H1 (cell line): ENCODE results near the gene ADRA2B. TPM values are rescaled to one million over a fixed set of nuclear protein-coding genes. Genes with fewer than 3 reads are reported as not detected.

ENCODE experiments used
- CTCF ChIA-PET: fragments of 300-600 bp; sonication (Branson Sonifier 250); formaldehyde crosslinking; loops from one replicate; lab custom pipeline; 2021; ENCODE audit not compliant: partially characterized antibody; lab: Charles Lee
- POLR2A ChIA-PET: fragments of 300-600 bp; sonication (Branson Sonifier 250); formaldehyde crosslinking; loops from one replicate; lab custom pipeline; 2021; ENCODE audit warnings: inconsistent platforms; ENCODE audit not compliant: partially characterized antibody; lab: Charles Lee
- DNase-seq, 2 experiments: peaks; one replicate each; pipeline versions ENCODE4 v3.0.0 to v3.0.0-alpha.2; 2010 to 2022; ENCODE audit warnings: low spot score in 2 of 2, low read depth in 1 of 2, mixed read lengths in 1 of 2
- FAIRE-seq: peaks from 2 replicates; lab custom pipeline; 2011; peaks lifted over from hg19 to GRCh38; lab: Jason Lieb, UNC
- H2AFZ ChIP-seq: 2 replicates; pipeline ENCODE4 v1.8.1; 2012; ENCODE audit warnings: low read length, inconsistent platforms
- H2AK5ac ChIP-seq: 2 replicates; pipeline ENCODE4 v1.6.1; 2013; ENCODE audit warnings: low read depth, low read length
- H2BK120ac ChIP-seq: replicated peaks from 2 replicates; pipeline ENCODE3; 2013; ENCODE audit warnings: low read depth, low read length, inconsistent platforms
- H2BK12ac ChIP-seq: 2 replicates; pipeline ENCODE4 v1.6.1; 2013; ENCODE audit warnings: low read depth, low read length
- H2BK15ac ChIP-seq: 2 replicates; pipeline ENCODE4 v1.6.1; 2013; ENCODE audit warnings: low read length
- H2BK20ac ChIP-seq: 2 replicates; pipeline ENCODE4 v1.6.1; 2013; ENCODE audit warnings: low read length
- H2BK5ac ChIP-seq: 2 replicates; pipeline ENCODE4 v1.6.1; 2013; ENCODE audit warnings: low read depth, low read length
- H3K14ac ChIP-seq: 2 replicates; pipeline ENCODE4 v1.6.1; 2013; ENCODE audit warnings: inconsistent platforms; ENCODE audit not compliant: insufficient read length
- H3K18ac ChIP-seq: 2 replicates; pipeline ENCODE4 v1.6.1; 2013; ENCODE audit warnings: low read length; ENCODE audit errors: extremely low read depth
- H3K23ac ChIP-seq: 2 replicates; pipeline ENCODE4 v1.6.1; 2013; ENCODE audit warnings: inconsistent platforms; ENCODE audit not compliant: insufficient read length
- H3K23me2 ChIP-seq: 2 replicates; pipeline ENCODE4 v1.6.1; 2013; ENCODE audit warnings: low read depth, low read length
- H3K27ac ChIP-seq: 2 replicates; pipeline ENCODE4 v1.6.1; 2011; ENCODE audit warnings: low read depth, low read length, inconsistent platforms
- H3K27me3 ChIP-seq, 4 experiments: replicated peaks in 1 of 4; 1 replicate in 1 of 4; 2 replicates in 3 of 4; pipeline versions ENCODE4 v1.6.1 to v1.8.1; 2011 to 2013; ENCODE audit warnings: low read length in 3 of 4, mild to moderate bottlenecking in 3 of 4, inconsistent platforms in 2 of 4, mixed read lengths in 2 of 4, moderate library complexity in 1 of 4; ENCODE audit not compliant: control insufficient read depth in 3 of 4, insufficient read depth in 3 of 4; ENCODE audit errors: extremely low read depth in 1 of 4
- H3K36me3 ChIP-seq, 4 experiments: 2 replicates each; pipeline versions ENCODE4 v1.6.1 to v1.8.1; 2011 to 2013; ENCODE audit warnings: mild to moderate bottlenecking in 4 of 4, low read length in 3 of 4, moderate library complexity in 2 of 4, control low read depth in 1 of 4, inconsistent platforms in 1 of 4; ENCODE audit not compliant: insufficient read depth in 4 of 4, control insufficient read depth in 2 of 4
- H3K4ac ChIP-seq: replicated peaks from 2 replicates; pipeline ENCODE3; 2013; ENCODE audit warnings: low read length, low read depth, mixed read lengths, inconsistent platforms; ENCODE audit not compliant: insufficient read length
- H3K4me1 ChIP-seq, 4 experiments: replicated peaks in 1 of 4; 1 replicate in 1 of 4; 2 replicates in 3 of 4; pipeline versions ENCODE4 v1.6.1 to v1.8.1; 2011 to 2013; ENCODE audit warnings: low read length in 3 of 4, inconsistent platforms in 2 of 4, mixed read lengths in 1 of 4; ENCODE audit not compliant: insufficient read depth in 4 of 4, control insufficient read depth in 3 of 4
- H3K4me2 ChIP-seq, 2 experiments: 2 replicates each; pipeline versions ENCODE4 v1.6.1 to v1.8.1; 2011 to 2013; ENCODE audit warnings: low read depth in 2 of 2, low read length in 2 of 2, control low read depth in 1 of 2, inconsistent platforms in 1 of 2, mild to moderate bottlenecking in 1 of 2; ENCODE audit not compliant: insufficient read depth in 1 of 2
- H3K4me3 ChIP-seq, 4 experiments: fragments of 200-600, 300-600 bp in 1 of 4; sonication (generic), shearing (Covaris generic), sonication (Bioruptor Twin) in 1 of 4; 2 replicates each; pipeline versions ENCODE4 v1.5.1 to v1.8.1; 2011 to 2016; ENCODE audit warnings: low read length in 4 of 4, low read depth in 3 of 4, control low read depth in 2 of 4, inconsistent platforms in 2 of 4, mild to moderate bottlenecking in 2 of 4, mixed read lengths in 1 of 4, moderate library complexity in 1 of 4; ENCODE audit not compliant: insufficient read depth in 2 of 4; ENCODE audit errors: extremely low read depth in 1 of 4
- H3K56ac ChIP-seq: replicated peaks from 2 replicates; pipeline ENCODE3; 2013; ENCODE audit warnings: low read depth, mild to moderate bottlenecking, mixed read lengths, low read length, inconsistent platforms; ENCODE audit not compliant: insufficient read length
- H3K79me1 ChIP-seq: 2 replicates; pipeline ENCODE4 v1.6.1; 2013; ENCODE audit warnings: low read depth, low read length, control low read depth
- H3K79me2 ChIP-seq, 2 experiments: 2 replicates each; pipeline versions ENCODE4 v1.6.1 to v1.8.1; 2012 to 2013; ENCODE audit warnings: low read length in 2 of 2, mild to moderate bottlenecking in 2 of 2, inconsistent platforms in 1 of 2; ENCODE audit not compliant: insufficient read depth in 2 of 2, control insufficient read depth in 1 of 2
- H3K9ac ChIP-seq, 4 experiments: replicated peaks in 1 of 4; 1 replicate in 1 of 4; 2 replicates in 3 of 4; pipeline versions ENCODE4 v1.6.1 to v1.8.1; 2011 to 2013; ENCODE audit warnings: low read depth in 3 of 4, low read length in 3 of 4, control low read depth in 2 of 4, mild to moderate bottlenecking in 2 of 4, moderate library complexity in 2 of 4, inconsistent platforms in 1 of 4; ENCODE audit errors: extremely low read depth in 1 of 4
- H3K9me3 ChIP-seq, 2 experiments: 2 replicates each; pipeline versions ENCODE4 v1.6.1 to v1.8.1; 2012 to 2013; ENCODE audit warnings: mild to moderate bottlenecking in 2 of 2, moderate library complexity in 2 of 2, control low read depth in 1 of 2, inconsistent platforms in 1 of 2, low read depth in 1 of 2, low read length in 1 of 2, mixed read lengths in 1 of 2; ENCODE audit not compliant: insufficient read depth in 2 of 2
- H4K20me1 ChIP-seq, 2 experiments: replicated peaks in 1 of 2; 2 replicates each; pipeline versions ENCODE3 to v1.8.1; 2011 to 2013; ENCODE audit warnings: inconsistent platforms in 2 of 2, low read length in 2 of 2, mild to moderate bottlenecking in 1 of 2; ENCODE audit not compliant: insufficient read depth in 2 of 2, control insufficient read depth in 1 of 2
- H4K5ac ChIP-seq: 2 replicates; pipeline ENCODE4 v1.6.1; 2013; ENCODE audit warnings: low read length, low read depth, mixed read lengths, inconsistent platforms; ENCODE audit not compliant: insufficient read length
- H4K8ac ChIP-seq: 2 replicates; pipeline ENCODE4 v1.8.0; 2013; ENCODE audit warnings: mild to moderate bottlenecking, moderate library complexity, low read length, inconsistent platforms; ENCODE audit not compliant: insufficient read depth; ENCODE audit errors: extremely low read depth
- H4K91ac ChIP-seq: replicated peaks from 2 replicates; pipeline ENCODE3; 2013; ENCODE audit warnings: low read length, mixed read lengths, inconsistent platforms; ENCODE audit not compliant: insufficient read length
- BCL11A ChIP-seq, 2 experiments: IDR thresholded peaks; one replicate each; pipeline ENCODE4 v1.6.1; 2011; ENCODE audit warnings: low read depth in 2 of 2, low read length in 2 of 2, mild to moderate bottlenecking in 2 of 2
- CREB1 ChIP-seq: IDR thresholded peaks from 2 replicates; pipeline ENCODE4 v1.6.1; 2012; ENCODE audit warnings: inconsistent platforms
- GTF2F1 ChIP-seq: IDR thresholded peaks from 2 replicates; pipeline ENCODE4 v1.6.1; 2012; ENCODE audit warnings: low read depth, low read length, improper control_type of control experiment, borderline replicate concordance
- HDAC2 ChIP-seq, 2 experiments: fragments of 300-600 bp in 1 of 2; sonication (generic) in 1 of 2; IDR thresholded peaks; 2 replicates each; pipeline ENCODE4 v1.6.1; 2011 to 2012; ENCODE audit warnings: low read depth in 2 of 2, low read length in 2 of 2, mild to moderate bottlenecking in 2 of 2, moderate library complexity in 2 of 2, borderline replicate concordance in 1 of 2, inconsistent platforms in 1 of 2
- KDM4A ChIP-seq: IDR thresholded peaks from one replicate; pipeline ENCODE4 v1.7.1; 2012; ENCODE audit warnings: low read depth, mild to moderate bottlenecking, moderate library complexity, low read length, inconsistent platforms; ENCODE audit not compliant: severe bottlenecking
- KDM5A ChIP-seq: fragments of 200-600 bp; IDR thresholded peaks from 2 replicates; pipeline ENCODE4 v1.7.1; 2012; ENCODE audit warnings: mild to moderate bottlenecking, low read length, inconsistent platforms, mixed read lengths
- POLR2A ChIP-seq, 2 experiments: IDR thresholded peaks; 1 replicate in 1 of 2; 2 replicates in 1 of 2; pipeline ENCODE4 v1.6.1; 2011; ENCODE audit warnings: low read depth in 2 of 2, low read length in 2 of 2, mild to moderate bottlenecking in 2 of 2; ENCODE audit errors: control extremely low read depth in 1 of 2
- POU5F1 ChIP-seq: IDR thresholded peaks from 2 replicates; pipeline ENCODE4 v1.6.1; 2011; ENCODE audit warnings: low read depth, mild to moderate bottlenecking, low read length, moderate library complexity
- RFX5 ChIP-seq: IDR thresholded peaks from 2 replicates; pipeline ENCODE4 v1.6.1; 2011; ENCODE audit warnings: low read depth, low read length, improper control_type of control experiment, borderline replicate concordance
- RXRA ChIP-seq: IDR thresholded peaks from 2 replicates; pipeline ENCODE4 v1.6.1; 2011; ENCODE audit warnings: low read depth, mild to moderate bottlenecking, low read length, moderate library complexity; ENCODE audit not compliant: insufficient read depth
- SRF ChIP-seq: IDR thresholded peaks from 2 replicates; pipeline ENCODE4 v1.6.1; 2011; ENCODE audit warnings: mild to moderate bottlenecking, low read depth, low read length, moderate library complexity
- WGBS, 2 experiments: shearing (Covaris generic) in 1 of 2; methylation state at CpG; one replicate each; pipeline versions ENCODE4 v1.1.6 to v1.1.7; 2013 to 2015; ENCODE audit warnings: low lambda C conversion rate in 2 of 2, mixed read lengths in 2 of 2, inconsistent platforms in 1 of 2, low coverage in 1 of 2, missing lambda C conversion rate in 1 of 2; ENCODE audit not compliant: insufficient replicate concordance in 2 of 2, insufficient coverage in 1 of 2, insufficient read length in 1 of 2; ENCODE audit errors: extremely low coverage in 1 of 2, missing lambda C conversion rate in 1 of 2; 5-methylcytosine and 5-hydroxymethylcytosine counted together
- polyA plus RNA-seq, 7 experiments: library from polyadenylated mRNA; depleted of rRNA in 3 of 7; stranded (reverse) in 5 of 7; unstranded in 2 of 7; fragments of >200 nt in 5 of 7; fragments of 200-250 nt in 2 of 7; gene quantifications; 1 replicate in 5 of 7; 2 replicates in 1 of 7; 4 replicates in 1 of 7; pipeline versions ENCODE4 v1.2.1 to v1.2.3, GENCODE V29; 2011 to 2013; ENCODE audit warnings: missing spikeins in 2 of 7, mixed read lengths in 2 of 7
- total RNA-seq: library from RNA; stranded (reverse); fragmentation: NEBNext Ultra II Directional; extraction: Animal tissue kit (Norgen Biotek cat#: 25700); gene quantifications from 2 replicates; pipeline ENCODE4 v1.2.1, GENCODE V29; 2021

The ADRA2B gene
- total and polyA plus RNA-seq, 2 of the 8 experiments (the other 6 are each of a cell fraction or from before 2014, with no cell fraction given), result 5.8 to 6.5 TPM

DNA sequence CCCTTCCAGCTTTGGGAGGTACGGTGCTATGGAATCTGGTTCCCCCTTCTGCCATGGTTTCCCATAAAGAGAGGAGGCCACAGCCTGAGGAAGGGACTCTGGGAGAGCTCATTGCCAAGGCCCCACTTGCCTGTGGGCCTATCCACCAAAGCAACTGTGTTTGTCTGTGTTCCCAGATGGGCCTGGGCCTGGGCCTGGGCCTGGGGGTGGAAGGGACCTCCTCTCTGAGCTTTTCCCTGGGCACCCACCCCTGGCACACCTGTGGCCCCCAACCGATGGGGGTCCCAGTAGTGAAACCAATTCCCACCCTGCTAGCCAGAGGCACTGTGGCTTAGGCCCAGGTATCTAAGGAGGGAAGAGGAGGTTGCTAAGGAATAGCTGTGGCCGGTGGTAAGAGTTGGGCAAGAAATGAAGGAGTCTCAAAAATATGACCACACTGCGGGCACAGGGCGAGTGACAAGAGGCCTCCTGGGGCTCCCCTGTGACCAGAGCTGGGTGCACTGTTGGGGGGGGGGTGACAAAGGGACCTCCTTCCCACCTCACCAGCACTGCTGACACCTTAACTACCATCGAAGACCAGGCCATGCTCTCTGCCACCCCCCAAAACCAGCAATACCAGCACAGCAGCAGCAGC is 33.8 kb upstream of the ADRA2B start:
- no peak overlapping the region for H3K18ac ChIP-seq
- no peak for FAIRE-seq
- no peaks in the 10 kb centered on the region for H3K79me1 ChIP-seq
- no peak overlapping the region for H3K23ac ChIP-seq
- H3K4me3 ChIP-seq, result no peak overlapping the region
- peak overlapping the region; percentile 51 for H4K91ac ChIP-seq
- H4K5ac ChIP-seq, result no peak overlapping the region
- H3K79me2 ChIP-seq, result no peaks in the 10 kb centered on the region
- no peak overlapping the region for H3K4ac ChIP-seq
- no peaks in the 10 kb centered on the region for H4K20me1 ChIP-seq
- DNase-seq, result no peak
- H3K14ac ChIP-seq, result no peak overlapping the region
- TF ChIP-seq HDAC2 (IDR thresholded peaks at IDR 0.05; ENCODE audit: borderline replicate concordance in 1 of 2, low read depth in 2 of 2, low read length in 2 of 2), result no peak
- TF ChIP-seq KDM5A, result no peak
- TF ChIP-seq GTF2F1, result no peak
- TF ChIP-seq CREB1, result no peak
- TF ChIP-seq BCL11A (IDR thresholded peaks at IDR 0.05; ENCODE audit: low read depth in 2 of 2, low read length in 2 of 2), result no peak
- TF ChIP-seq RFX5, result no peak
- no peak for TF ChIP-seq POLR2A (IDR thresholded peaks at IDR 0.05; ENCODE audit: control extremely low read depth in 1 of 2, low read depth in 2 of 2, low read length in 2 of 2)
- no peak for TF ChIP-seq KDM4A
- TF ChIP-seq POU5F1, result no peak
- TF ChIP-seq SRF, result no peak
- TF ChIP-seq RXRA, result no peak
- POLR2A ChIA-PET, result interaction anchor here (0.9 to 1.5 kb wide), 2 partner anchors 32 to 53 kb away, joined by 3 to 4 read pairs; no protein-coding TSS in a partner anchor
- peak overlapping the region; percentile 61; the same call in 1 of the 2 replicates for H2BK20ac ChIP-seq
- no peak overlapping the region for H3K9ac ChIP-seq
- CTCF ChIA-PET, result interaction anchor here (0.6 to 10.1 kb wide), 9 partner anchors 9 to 109 kb away, joined by 3 to 98 read pairs (median 3); partner anchors contain the start of genes ADRA2B and ASTL
- no peak overlapping the region for H3K4me2 ChIP-seq
- no peaks in the 10 kb centered on the region for H3K36me3 ChIP-seq
- H3K9me3 ChIP-seq, result no peaks in the 10 kb centered on the region
- H2BK120ac ChIP-seq, result no peak overlapping the region
- H2AFZ ChIP-seq, result no peak overlapping the region
- H2BK5ac ChIP-seq, result no peak overlapping the region
- no peak overlapping the region for H3K27ac ChIP-seq
- no peak overlapping the region for H2BK15ac ChIP-seq
- WGBS, 2 experiments, result 91% methylated on average over 6 of the region's 6 CpGs; no CpG with 5 or more reads in 1 of the 2 experiments
- H3K4me1 ChIP-seq, result peaks cover 0 to 41% (median 28%) of the 10 kb centered on the region in 4 experiments; a peak in 6 of 7 replicates
- H2BK12ac ChIP-seq, result no peak overlapping the region; the same call in 1 of the 2 replicates
- peaks cover 0 to 21% (median 12%) of the 10 kb centered on the region in 4 experiments; a peak in 5 of 7 replicates for H3K27me3 ChIP-seq
- H4K8ac ChIP-seq, result no peak overlapping the region; the same call in 1 of the 2 replicates
- H3K56ac ChIP-seq, result no peak overlapping the region
- peaks cover 2% of the 10 kb centered on the region; the same call in 1 of the 2 replicates for H3K23me2 ChIP-seq
- H2AK5ac ChIP-seq, result no peak overlapping the region
